Activated naive CD8-positive, alpha-beta T cell treated with anti-CD3 and anti-CD28 coated beads, Interleukin-2, amount 50 U/mL, for 24 hours (primary cell): ENCODE results near the gene NAA25.

Experiments
- ATAC-seq: fragments of 150-1000 bp; cut with Tn5 transposase; one replicate; pipeline ENCODE4 v1.10.0; 2021
- DNase-seq: peaks from one replicate; pipeline ENCODE4 v3.0.0; 2021
- H3K27ac Mint-ChIP-seq: one replicate; pipeline ENCODE4 v1.8.0; 2021; ENCODE audit warnings: mild to moderate bottlenecking, mixed read lengths
- H3K27me3 Mint-ChIP-seq: one replicate; pipeline ENCODE4 v1.8.0; 2021; ENCODE audit warnings: mixed read lengths
- H3K36me3 Mint-ChIP-seq: one replicate; pipeline ENCODE4 v1.8.0; 2021; ENCODE audit warnings: low read depth, mixed read lengths
- H3K4me1 Mint-ChIP-seq: one replicate; pipeline ENCODE4 v1.8.0; 2021; ENCODE audit warnings: mixed read lengths
- H3K4me3 Mint-ChIP-seq: one replicate; pipeline ENCODE4 v1.8.0; 2021; ENCODE audit warnings: mild to moderate bottlenecking, moderate library complexity, mixed read lengths
- H3K9me3 Mint-ChIP-seq: one replicate; pipeline ENCODE4 v1.8.0; 2021; ENCODE audit warnings: mixed read lengths

The NAA25 gene

GRCh38 chr12:112108202-112109079 is at the start of gene NAA25:
NAA25 (minus strand) TSS chr12:112108783; CDS start chr12:112108773, 10 bp downstream.
- DNase-seq (peak; percentile 92), ATAC-seq (peak; percentile 73)
- Mint-ChIP-seq H3K36me3 (peaks cover 36% of the 10 kb centered on the region), H3K9me3 (no peaks in the 10 kb centered on the region), H3K4me1 (peaks cover 57% of the 10 kb centered on the region), H3K27ac (peak within 1 kb of the TSS; percentile 97), H3K4me3 (peak within 1 kb of the TSS; percentile 93), H3K27me3 (no peaks in the 10 kb centered on the region)

GRCh38 chr12:112153893-112154219 is 45.3 kb upstream of the NAA25 start:
- no peaks in the 10 kb centered on the region for H3K27me3 Mint-ChIP-seq
- H3K27ac Mint-ChIP-seq, result no peak overlapping the region
- H3K36me3 Mint-ChIP-seq, result peaks cover 82% of the 10 kb centered on the region
- H3K9me3 Mint-ChIP-seq, result peaks cover 37% of the 10 kb centered on the region
- H3K4me3 Mint-ChIP-seq, result no peak overlapping the region
- no peak for ATAC-seq
- no peak for DNase-seq
- H3K4me1 Mint-ChIP-seq, result peaks cover 24% of the 10 kb centered on the region

DNA sequence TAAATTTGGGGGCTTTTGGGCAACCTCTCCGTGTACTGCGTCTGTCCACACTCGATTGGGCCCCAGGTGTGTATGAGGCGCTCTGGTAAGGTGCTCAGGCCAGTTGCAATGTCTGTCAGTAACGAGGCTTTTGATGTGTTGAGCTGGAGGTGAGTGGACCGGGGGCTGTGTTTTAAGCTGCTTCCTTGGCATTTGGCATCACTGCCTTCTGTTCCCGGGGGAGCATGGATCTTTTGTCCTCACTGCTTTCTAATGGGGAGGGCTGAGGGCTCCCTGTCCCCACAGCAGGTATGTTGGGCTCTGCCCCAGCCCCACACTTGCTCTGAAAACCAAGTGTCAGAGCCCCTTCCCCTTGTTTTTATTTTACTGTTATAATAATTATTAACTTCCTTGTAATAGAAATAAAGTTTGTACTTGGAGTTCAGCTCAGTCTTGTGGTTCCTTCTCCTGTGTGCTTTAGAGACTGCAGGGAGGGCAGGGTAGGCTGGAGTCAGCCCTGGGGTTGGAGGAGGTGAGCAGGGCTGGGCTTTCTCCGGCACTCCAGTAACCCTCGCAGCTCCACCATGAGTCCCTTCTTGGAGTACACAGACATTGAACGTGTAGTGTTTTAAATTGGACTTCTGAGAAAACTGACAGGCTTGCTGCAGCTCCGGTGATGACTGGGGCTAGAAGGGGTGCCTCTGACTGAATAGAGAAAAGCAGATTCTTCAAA is 44.8 kb upstream of the NAA25 start:
- Mint-ChIP-seq H3K36me3 (peaks cover 82% of the 10 kb centered on the region), H3K9me3 (peaks cover 35% of the 10 kb centered on the region), H3K27ac (no peak overlapping the region), H3K4me3 (no peak overlapping the region), H3K4me1 (peaks cover 19% of the 10 kb centered on the region), H3K27me3 (no peaks in the 10 kb centered on the region)
- DNase-seq (no peak), ATAC-seq (no peak)

- peaks cover 12% of the 10 kb centered on the region for H3K4me1 Mint-ChIP-seq
- no peaks in the 10 kb centered on the region for H3K27me3 Mint-ChIP-seq
- peak overlapping the region; percentile 59 for H3K27ac Mint-ChIP-seq
- H3K4me3 Mint-ChIP-seq, result no peak overlapping the region
- peaks cover 22% of the 10 kb centered on the region for H3K9me3 Mint-ChIP-seq
- ATAC-seq (no peak), DNase-seq (no peak)
- H3K36me3 Mint-ChIP-seq, result peaks cover 74% of the 10 kb centered on the region
Observed at GRCh38 chr12:112151766-112152541, 43.4 kb upstream of the NAA25 start.

DNA sequence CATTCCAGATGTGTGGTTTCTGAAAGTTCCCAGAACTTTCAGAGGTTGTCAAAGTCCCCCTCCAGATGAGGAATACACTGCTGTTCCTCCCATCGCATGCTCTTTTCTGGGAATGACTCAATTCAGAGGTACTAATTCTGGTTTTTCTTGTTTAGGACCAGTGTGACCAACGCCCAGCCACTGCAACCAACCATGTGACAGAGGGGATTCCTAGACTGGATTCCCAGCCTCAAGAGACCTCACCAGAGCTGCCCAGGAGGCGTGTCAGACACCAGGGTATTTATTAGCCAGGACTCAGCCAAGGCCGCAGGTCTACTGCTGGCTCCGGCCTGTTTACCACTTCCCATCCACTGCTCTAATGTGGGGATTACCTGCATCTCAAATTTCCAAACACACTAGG is 41.0 kb upstream of the NAA25 start:
- Mint-ChIP-seq H3K27me3 (no peaks in the 10 kb centered on the region), H3K27ac (peak overlapping the region; percentile 56), H3K9me3 (peaks cover 5% of the 10 kb centered on the region), H3K4me1 (peaks cover 15% of the 10 kb centered on the region), H3K4me3 (no peak overlapping the region), H3K36me3 (peaks cover 67% of the 10 kb centered on the region)
- no peak for DNase-seq
- no peak for ATAC-seq

- ATAC-seq, result no peak
- H3K4me1 Mint-ChIP-seq, result peaks cover 15% of the 10 kb centered on the region
- peaks cover 57% of the 10 kb centered on the region for H3K36me3 Mint-ChIP-seq
- no peaks in the 10 kb centered on the region for H3K9me3 Mint-ChIP-seq
- H3K27me3 Mint-ChIP-seq, result no peaks in the 10 kb centered on the region
- H3K4me3 Mint-ChIP-seq, result no peak overlapping the region
- DNase-seq, result no peak
- no peak overlapping the region for H3K27ac Mint-ChIP-seq
Observed at GRCh38 chr12:112148031-112148513, 39.5 kb upstream of the NAA25 start.

GRCh38 chr12:112146123-112146522 is 37.5 kb upstream of the NAA25 start:
- ATAC-seq, result no peak
- Mint-ChIP-seq H3K4me1 (peaks cover 6% of the 10 kb centered on the region), H3K36me3 (peaks cover 48% of the 10 kb centered on the region), H3K9me3 (no peaks in the 10 kb centered on the region), H3K27ac (peak overlapping the region; percentile 26), H3K27me3 (no peaks in the 10 kb centered on the region), H3K4me3 (no peak overlapping the region)
- DNase-seq, result no peak

DNA sequence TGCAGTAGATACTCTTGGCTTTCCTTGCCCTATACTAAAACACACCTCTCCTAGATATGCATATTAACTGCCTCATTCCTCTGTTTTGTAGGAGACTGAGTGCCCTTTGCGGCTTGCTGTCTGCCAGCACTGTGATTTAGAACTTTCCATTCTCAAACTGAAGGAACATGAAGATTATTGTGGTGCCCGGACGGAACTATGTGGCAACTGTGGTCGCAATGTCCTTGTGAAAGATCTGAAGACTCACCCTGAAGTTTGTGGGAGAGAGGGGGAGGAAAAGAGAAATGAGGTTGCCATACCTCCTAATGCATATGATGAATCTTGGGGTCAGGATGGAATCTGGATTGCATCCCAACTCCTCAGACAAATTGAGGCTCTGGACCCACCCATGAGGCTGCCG is 32.1 kb upstream of the NAA25 start:
- no peaks in the 10 kb centered on the region for H3K4me1 Mint-ChIP-seq
- H3K27me3 Mint-ChIP-seq, result no peaks in the 10 kb centered on the region
- no peaks in the 10 kb centered on the region for H3K9me3 Mint-ChIP-seq
- H3K4me3 Mint-ChIP-seq, result no peak overlapping the region
- ATAC-seq, result no peak
- no peak for DNase-seq
- peak overlapping the region; percentile 11 for H3K27ac Mint-ChIP-seq
- H3K36me3 Mint-ChIP-seq, result peaks cover 28% of the 10 kb centered on the region

- Mint-ChIP-seq H3K9me3 (no peaks in the 10 kb centered on the region), H3K27me3 (no peaks in the 10 kb centered on the region)
Observed at GRCh38 chr12:112134731-112135130, 26.1 kb upstream of the NAA25 start.

DNA sequence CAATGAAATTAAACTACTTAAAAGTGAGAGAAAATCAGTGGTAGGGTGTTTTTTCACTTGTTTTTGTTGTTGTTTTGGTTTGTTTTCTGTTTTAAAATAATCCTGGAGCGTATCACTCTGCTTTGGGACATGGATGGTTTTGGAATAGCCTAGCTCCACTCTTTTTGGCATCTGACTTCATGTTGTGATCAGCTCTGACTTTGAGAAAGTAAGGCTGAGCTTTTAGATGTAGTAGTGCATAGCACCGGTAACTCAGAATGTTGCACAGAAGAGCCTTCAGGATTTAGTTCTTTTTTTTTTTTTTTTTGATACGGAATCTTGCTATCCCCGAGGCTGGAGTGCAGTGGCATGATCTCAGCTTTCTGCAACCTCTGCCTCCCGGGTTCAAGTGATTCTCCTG is 24.8 kb upstream of the NAA25 start:
- Mint-ChIP-seq H3K9me3 (no peaks in the 10 kb centered on the region), H3K4me3 (no peak overlapping the region), H3K27me3 (no peaks in the 10 kb centered on the region), H3K36me3 (peaks cover 26% of the 10 kb centered on the region), H3K4me1 (peaks cover 42% of the 10 kb centered on the region), H3K27ac (peak overlapping the region; percentile 74)
- ATAC-seq (no peak), DNase-seq (no peak)

More at GRCh38 chr12:112134731-112135130, 26.1 kb upstream of the NAA25 start:
- ATAC-seq (no peak), DNase-seq (no peak)
- peaks cover 29% of the 10 kb centered on the region for H3K4me1 Mint-ChIP-seq
- peaks cover 26% of the 10 kb centered on the region for H3K36me3 Mint-ChIP-seq
- H3K27ac Mint-ChIP-seq, result no peak overlapping the region
- no peak overlapping the region for H3K4me3 Mint-ChIP-seq

- ATAC-seq, result no peak
- Mint-ChIP-seq H3K4me3 (no peak overlapping the region), H3K36me3 (peaks cover 28% of the 10 kb centered on the region), H3K27me3 (no peaks in the 10 kb centered on the region), H3K27ac (peak overlapping the region; percentile 85), H3K9me3 (no peaks in the 10 kb centered on the region), H3K4me1 (peaks cover 56% of the 10 kb centered on the region)
- DNase-seq, result no peak
Observed at GRCh38 chr12:112131686-112132085, 23.1 kb upstream of the NAA25 start.

DNA sequence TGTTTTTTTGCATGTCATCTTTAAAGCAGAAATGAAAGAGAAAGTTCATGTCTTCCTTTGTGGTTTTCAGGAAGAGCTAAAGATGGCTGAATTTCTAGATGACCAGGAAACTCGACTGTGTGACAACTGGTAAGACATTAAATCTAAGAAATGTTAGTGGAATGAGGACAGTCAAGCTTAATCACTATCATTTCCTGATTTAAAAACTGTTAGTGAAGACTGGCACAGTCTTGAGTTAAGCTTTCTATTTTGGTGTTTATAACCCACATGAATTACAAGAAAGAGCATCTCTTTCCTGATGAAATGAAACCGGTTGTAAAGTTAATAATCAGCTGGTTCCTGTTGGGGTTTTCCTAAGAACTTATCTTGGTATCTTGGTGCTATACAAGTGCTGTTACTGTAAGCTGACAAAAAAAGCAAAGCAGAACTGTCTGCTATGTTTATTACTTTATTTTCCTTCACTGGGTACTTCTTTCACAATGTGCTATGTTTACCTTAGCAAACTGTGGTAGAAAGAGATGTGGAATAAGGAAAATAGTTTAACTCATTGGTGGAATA is 21.9 kb upstream of the NAA25 start:
- Mint-ChIP-seq H3K36me3 (peaks cover 24% of the 10 kb centered on the region), H3K27me3 (no peaks in the 10 kb centered on the region), H3K4me1 (peaks cover 62% of the 10 kb centered on the region), H3K4me3 (peak overlapping the region; percentile 66), H3K27ac (peak overlapping the region; percentile 85), H3K9me3 (no peaks in the 10 kb centered on the region)
- no peak for DNase-seq
- ATAC-seq, result peak; percentile 76

DNA sequence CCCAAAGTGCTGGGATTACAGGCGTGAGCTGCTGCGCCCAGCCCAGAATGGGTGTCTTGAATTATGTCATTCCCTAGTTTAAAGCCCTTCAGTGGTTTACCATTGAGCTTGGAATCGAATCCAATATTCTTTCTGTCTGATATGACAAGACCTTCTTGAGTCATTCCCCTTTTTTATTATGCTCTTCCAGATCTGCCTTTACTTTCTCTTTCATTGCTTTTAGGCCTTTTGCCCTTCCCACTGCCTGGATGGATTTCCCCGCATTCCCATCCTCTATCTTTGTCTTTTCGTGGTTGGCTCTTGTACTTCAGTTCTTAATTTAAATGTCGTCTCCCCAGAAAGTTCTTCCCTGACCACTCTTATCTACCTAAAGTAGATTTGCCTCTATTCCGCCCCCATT is 18.3 kb upstream of the NAA25 start:
- H3K4me3 Mint-ChIP-seq, result peak overlapping the region; percentile 85
- no peaks in the 10 kb centered on the region for H3K9me3 Mint-ChIP-seq
- DNase-seq (no peak), ATAC-seq (no peak)
- H3K27me3 Mint-ChIP-seq, result no peaks in the 10 kb centered on the region
- H3K36me3 Mint-ChIP-seq, result peaks cover 6% of the 10 kb centered on the region
- peaks cover 58% of the 10 kb centered on the region for H3K4me1 Mint-ChIP-seq
- H3K27ac Mint-ChIP-seq, result peak overlapping the region; percentile 87

DNA sequence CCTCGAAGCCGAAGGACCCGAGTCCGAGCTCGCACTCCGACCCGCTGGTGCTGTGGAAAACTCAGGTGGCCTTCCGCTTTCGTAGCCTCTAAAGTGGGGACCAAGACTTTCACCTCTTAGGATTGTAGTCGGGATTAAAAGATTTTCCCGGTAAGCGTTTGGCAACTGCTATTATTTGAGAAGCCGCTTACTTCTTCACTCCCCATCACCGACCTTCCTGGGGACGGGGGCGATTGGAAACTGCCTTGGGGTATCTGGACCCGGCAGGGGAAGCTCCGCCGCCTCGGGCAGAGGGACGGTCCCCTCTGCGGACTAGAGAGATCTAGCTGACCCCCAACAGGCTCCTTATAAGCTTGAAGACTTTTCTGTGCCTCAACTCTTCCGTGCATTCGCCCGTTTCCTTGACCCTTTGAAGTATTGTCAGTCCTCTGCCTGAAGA is 17.4 kb upstream of the NAA25 start:
- DNase-seq, result no peak
- Mint-ChIP-seq H3K4me1 (peaks cover 50% of the 10 kb centered on the region), H3K27me3 (no peaks in the 10 kb centered on the region), H3K27ac (peak overlapping the region; percentile 87), H3K9me3 (no peaks in the 10 kb centered on the region), H3K4me3 (peak overlapping the region; percentile 85), H3K36me3 (peaks cover 4% of the 10 kb centered on the region)
- no peak for ATAC-seq
